ENCODE measurements around the gene ANKRD36. TPM values are rescaled to one million over a fixed set of nuclear protein-coding genes. Genes with fewer than 3 reads are reported as not detected.
A peak's percentile ranks its signal among the peaks of the same experiment; 100 is the strongest.
"Not testable (repeated sequence)": the region's sequence is repeated elsewhere in the genome, so short reads cannot be mapped to it uniquely, and the experiment has no call there.

The ANKRD36 gene
- total RNA-seq, result 10 to 100 TPM; 60.5 to 63.3 TPM

DNA sequence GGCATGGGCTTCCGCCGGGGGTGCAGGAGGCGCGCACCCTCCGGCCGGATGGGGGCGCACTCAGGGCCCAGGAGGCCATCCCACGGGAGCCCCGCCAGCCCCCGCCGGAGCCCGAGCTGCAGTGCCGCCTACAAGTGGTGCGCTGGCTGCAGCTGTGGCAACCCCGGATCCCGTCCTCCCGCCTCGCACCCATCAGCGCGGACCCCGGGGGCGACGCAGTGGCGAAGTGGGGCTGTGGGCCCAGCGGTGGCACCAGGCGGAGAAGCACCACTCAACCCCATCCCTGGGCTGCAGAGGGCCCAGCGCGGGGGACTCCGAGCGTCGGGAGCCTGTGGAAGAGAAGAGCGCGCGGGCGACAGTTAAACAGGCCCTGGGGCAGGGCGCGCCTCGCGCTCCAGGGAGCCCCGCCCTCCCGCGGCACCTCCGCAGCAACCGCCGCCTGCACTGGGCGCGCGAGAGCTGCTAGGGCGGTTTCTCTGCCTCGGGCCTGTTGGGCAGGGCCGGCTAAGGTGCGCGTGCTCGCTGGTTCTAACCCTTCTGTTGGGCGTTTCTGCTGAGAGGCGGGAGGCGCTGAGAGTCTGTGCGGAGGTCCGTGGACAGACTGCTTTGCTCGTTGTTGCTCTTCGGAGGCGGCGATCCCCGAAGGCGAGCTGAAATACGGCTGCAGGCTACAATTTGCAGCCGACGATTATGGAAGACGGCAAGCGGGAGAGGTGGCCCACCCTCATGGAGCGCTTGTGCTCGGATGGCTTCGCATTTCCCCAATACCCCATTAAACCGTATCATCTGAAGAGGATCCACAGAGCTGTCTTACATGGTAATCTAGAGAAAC is at the start of gene ANKRD36:
TSS of gene ANKRD36 (plus strand) at position 104 of the 832 bp plus-strand sequence. CDS start at position 691, 587 bp downstream.
- H3K36me3 Mint-ChIP-seq (ENCODE audit: low read depth); H3K9me3 Mint-ChIP-seq (ENCODE audit: insufficient read depth); H3K4me1 Mint-ChIP-seq (ENCODE audit: low read depth): not testable (repeated sequence)
- peak within 1 kb of the TSS; percentile 100 for H3K4me3 Mint-ChIP-seq
- ATAC-seq (peak; percentile 97), DNase-seq (peak; percentile 89)
- peaks cover 20% of the 10 kb centered on the region for H3K27me3 Mint-ChIP-seq (ENCODE audit: low read depth)
- peak within 1 kb of the TSS; percentile 95 for H3K27ac Mint-ChIP-seq
- CTCF ChIA-PET, result interaction anchor here (0.8 to 2.9 kb wide), 24 partner anchors 9 to 519 kb away, joined by 3 to 52 read pairs (median 7); partner anchors contain the start of genes ANKRD39 and CNNM3
- POLR2A ChIA-PET, result interaction anchor here (1.2 to 1.9 kb wide), 4 partner anchors 150 to 587 kb away, joined by 3 to 7 read pairs (median 3); partner anchors contain the start of gene ANKRD39

- H3K27ac Mint-ChIP-seq; H3K4me1 Mint-ChIP-seq (ENCODE audit: low read depth); H3K4me3 Mint-ChIP-seq; ATAC-seq; DNase-seq; H3K36me3 Mint-ChIP-seq (ENCODE audit: low read depth); POLR2A ChIA-PET; H3K9me3 Mint-ChIP-seq (ENCODE audit: insufficient read depth); CTCF ChIA-PET: not testable (repeated sequence)
- peaks cover 32% of the 10 kb centered on the region for H3K27me3 Mint-ChIP-seq (ENCODE audit: low read depth)
Observed at GRCh38 chr2:97066030-97066429, 46.9 kb upstream of the ANKRD36 start.

GRCh38 chr2:97067279-97068004 is 45.5 kb upstream of the ANKRD36 start:
- no peak overlapping the region for H3K27ac Mint-ChIP-seq
- H3K4me1 Mint-ChIP-seq (ENCODE audit: low read depth), result no peaks in the 10 kb centered on the region
- no peak for DNase-seq
- POLR2A ChIA-PET, result interaction anchor here (0.5 to 0.6 kb wide), 2 partner anchors 348 to 530 kb away, joined by 3 to 4 read pairs; no protein-coding TSS in a partner anchor
- H3K9me3 Mint-ChIP-seq (ENCODE audit: insufficient read depth), result no peaks in the 10 kb centered on the region
- CTCF ChIA-PET, result no interaction called here
- no peaks in the 10 kb centered on the region for H3K36me3 Mint-ChIP-seq (ENCODE audit: low read depth)
- no peak overlapping the region for H3K4me3 Mint-ChIP-seq
- ATAC-seq, result no peak
- H3K27me3 Mint-ChIP-seq (ENCODE audit: low read depth), result peaks cover 32% of the 10 kb centered on the region

DNA sequence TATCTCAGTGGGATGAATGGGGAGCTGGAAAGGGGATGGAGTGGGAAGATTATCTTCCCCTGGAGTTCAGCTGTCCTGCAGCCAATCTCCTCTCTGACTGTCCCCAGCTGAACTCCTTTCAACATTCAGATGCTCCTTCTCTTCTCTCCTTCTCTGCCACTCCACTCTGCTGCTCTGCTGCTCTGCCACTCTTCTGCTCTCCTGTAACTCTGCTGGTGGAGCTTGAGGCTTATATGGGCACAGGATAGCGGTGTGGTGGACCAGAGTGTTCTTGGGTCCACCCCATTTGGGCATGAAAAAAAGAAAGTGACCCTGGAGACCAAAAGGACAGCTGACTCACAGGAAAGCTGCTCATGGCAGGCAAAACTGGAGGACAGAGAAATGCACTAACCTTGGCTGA is 44.9 kb upstream of the ANKRD36 start:
- no peaks in the 10 kb centered on the region for H3K9me3 Mint-ChIP-seq (ENCODE audit: insufficient read depth)
- H3K27ac Mint-ChIP-seq, result no peak overlapping the region
- H3K27me3 Mint-ChIP-seq (ENCODE audit: low read depth), result peaks cover 29% of the 10 kb centered on the region
- ATAC-seq, result no peak
- ChIA-PET POLR2A (interaction anchor here (0.5 kb wide), 1 partner anchor 531 kb away, joined by 3 read pairs; no protein-coding TSS in a partner anchor), CTCF (no interaction called here)
- H3K4me1 Mint-ChIP-seq (ENCODE audit: low read depth), result no peaks in the 10 kb centered on the region
- no peak for DNase-seq
- H3K36me3 Mint-ChIP-seq (ENCODE audit: low read depth), result no peaks in the 10 kb centered on the region
- H3K4me3 Mint-ChIP-seq, result no peak overlapping the region

- H3K36me3 Mint-ChIP-seq (ENCODE audit: low read depth); H3K4me1 Mint-ChIP-seq (ENCODE audit: low read depth); H3K27ac Mint-ChIP-seq; ATAC-seq; H3K4me3 Mint-ChIP-seq; DNase-seq; H3K9me3 Mint-ChIP-seq (ENCODE audit: insufficient read depth); CTCF ChIA-PET; POLR2A ChIA-PET: not testable (repeated sequence)
- peaks cover 28% of the 10 kb centered on the region for H3K27me3 Mint-ChIP-seq (ENCODE audit: low read depth)
Observed at GRCh38 chr2:97068722-97069121, 44.2 kb upstream of the ANKRD36 start.

DNA sequence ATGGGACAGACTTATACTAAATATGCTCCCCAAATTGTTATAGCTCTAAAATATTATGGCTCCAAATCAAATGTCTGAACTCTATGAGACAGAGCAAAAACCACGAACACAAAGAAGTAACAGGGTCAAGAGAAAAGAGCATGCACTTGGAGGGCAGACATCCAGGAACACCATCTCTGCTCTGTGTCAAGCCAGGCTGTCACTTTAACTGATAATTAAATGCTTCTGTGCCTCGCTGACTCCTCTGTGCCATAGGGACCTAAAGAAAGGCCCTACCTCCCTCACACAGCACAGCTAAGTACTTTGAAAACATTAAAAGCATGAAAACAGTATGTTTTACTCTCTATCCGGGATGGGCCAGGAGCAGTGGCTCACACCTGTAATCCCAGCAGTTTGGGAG is 42.0 kb upstream of the ANKRD36 start:
- DNase-seq; H3K4me3 Mint-ChIP-seq; ATAC-seq; H3K36me3 Mint-ChIP-seq (ENCODE audit: low read depth); H3K27ac Mint-ChIP-seq; H3K9me3 Mint-ChIP-seq (ENCODE audit: insufficient read depth); CTCF ChIA-PET; H3K4me1 Mint-ChIP-seq (ENCODE audit: low read depth); POLR2A ChIA-PET: not testable (repeated sequence)
- peaks cover 32% of the 10 kb centered on the region for H3K27me3 Mint-ChIP-seq (ENCODE audit: low read depth)

- H3K27ac Mint-ChIP-seq; H3K4me3 Mint-ChIP-seq; ATAC-seq; H3K4me1 Mint-ChIP-seq (ENCODE audit: low read depth); DNase-seq; H3K36me3 Mint-ChIP-seq (ENCODE audit: low read depth); POLR2A ChIA-PET; CTCF ChIA-PET; H3K9me3 Mint-ChIP-seq (ENCODE audit: insufficient read depth): not testable (repeated sequence)
- peaks cover 12% of the 10 kb centered on the region for H3K27me3 Mint-ChIP-seq (ENCODE audit: low read depth)
Observed at GRCh38 chr2:97077213-97077612, 35.7 kb upstream of the ANKRD36 start.

DNA sequence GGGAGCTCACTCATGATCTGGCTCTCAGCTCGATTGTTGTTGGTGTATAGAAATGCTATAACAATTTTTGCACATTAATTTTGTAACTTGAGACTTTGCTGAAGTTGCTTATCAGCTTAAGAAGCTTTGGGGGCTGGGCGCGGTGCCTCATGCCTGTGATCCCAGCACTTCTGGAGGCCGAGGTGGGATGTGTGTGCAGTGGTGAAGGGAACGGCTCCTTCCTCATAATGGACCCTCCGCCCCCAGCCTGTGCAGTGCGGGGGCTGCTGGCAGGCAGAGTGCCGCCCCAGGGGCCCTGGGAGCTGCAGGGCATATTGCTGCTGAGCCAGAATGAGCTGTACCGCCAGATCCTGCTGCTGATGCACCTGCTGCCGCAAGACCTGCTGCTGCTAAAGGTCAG is 32.1 kb upstream of the ANKRD36 start:
- H3K4me1 Mint-ChIP-seq (ENCODE audit: low read depth); POLR2A ChIA-PET; ATAC-seq; H3K9me3 Mint-ChIP-seq (ENCODE audit: insufficient read depth); H3K27ac Mint-ChIP-seq; DNase-seq; H3K27me3 Mint-ChIP-seq (ENCODE audit: low read depth); H3K36me3 Mint-ChIP-seq (ENCODE audit: low read depth); H3K4me3 Mint-ChIP-seq: not testable (repeated sequence)
- CTCF ChIA-PET, result interaction anchor here (0.9 kb wide), 1 partner anchor 223 kb away, joined by 3 read pairs; the partner anchor contains the start of gene ANKRD39

DNA sequence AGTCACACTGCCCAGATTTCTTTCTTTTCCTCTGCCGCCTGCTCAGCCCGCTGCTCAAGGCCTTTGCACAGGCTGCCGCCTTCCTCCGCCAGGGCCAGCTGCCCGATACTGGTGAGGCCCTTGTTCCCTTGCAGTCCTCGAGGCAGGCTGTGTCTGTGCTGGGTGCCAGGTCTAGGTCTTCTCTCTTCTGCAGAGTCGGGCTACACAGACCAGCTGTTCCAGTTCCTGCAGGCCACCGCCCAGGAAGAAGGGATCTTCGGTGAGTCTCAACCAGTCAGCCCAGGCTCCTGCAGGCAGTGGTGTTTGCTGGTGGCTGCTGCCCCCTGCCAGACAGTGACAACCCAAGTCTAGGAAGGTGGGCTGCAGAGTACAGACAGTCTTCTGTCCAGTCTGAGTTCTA is 30.7 kb upstream of the ANKRD36 start:
- CTCF ChIA-PET, result not testable (repeated sequence)

DNA sequence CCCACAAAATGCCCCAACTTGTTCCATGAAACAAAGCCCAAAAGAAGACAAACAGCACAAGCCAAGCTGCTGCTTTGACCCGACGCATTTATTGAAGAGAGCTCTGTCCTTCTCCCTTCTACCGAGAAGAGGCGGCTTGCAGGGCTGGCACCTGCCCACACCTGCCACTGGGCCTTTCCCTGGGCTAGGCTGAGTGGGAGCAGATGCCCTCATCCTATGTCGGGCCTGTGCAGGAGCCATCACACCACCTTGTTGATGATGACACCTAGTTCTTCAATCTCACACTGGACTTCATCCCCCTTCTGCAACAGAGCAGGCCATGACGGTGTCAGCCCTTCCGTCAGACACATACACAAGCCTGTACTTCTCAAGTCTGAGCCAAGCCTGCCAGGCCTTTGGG is 29.4 kb upstream of the ANKRD36 start:
- not testable (repeated sequence) for H3K4me1 Mint-ChIP-seq (ENCODE audit: low read depth); H3K27me3 Mint-ChIP-seq (ENCODE audit: low read depth)

More for the DNA sequence above, 30.7 kb upstream of the ANKRD36 start:
- H3K4me3 Mint-ChIP-seq; POLR2A ChIA-PET; H3K4me1 Mint-ChIP-seq (ENCODE audit: low read depth); H3K36me3 Mint-ChIP-seq (ENCODE audit: low read depth); H3K27ac Mint-ChIP-seq; H3K9me3 Mint-ChIP-seq (ENCODE audit: insufficient read depth); DNase-seq; H3K27me3 Mint-ChIP-seq (ENCODE audit: low read depth): not testable (repeated sequence)
- peak; percentile 53 for ATAC-seq

GRCh38 chr2:97085093-97085492 is 27.9 kb upstream of the ANKRD36 start:
- H3K27me3 Mint-ChIP-seq (ENCODE audit: low read depth); H3K36me3 Mint-ChIP-seq (ENCODE audit: low read depth); H3K4me3 Mint-ChIP-seq; H3K4me1 Mint-ChIP-seq (ENCODE audit: low read depth); H3K27ac Mint-ChIP-seq; H3K9me3 Mint-ChIP-seq (ENCODE audit: insufficient read depth); DNase-seq; CTCF ChIA-PET; POLR2A ChIA-PET: not testable (repeated sequence)
- ATAC-seq, result peak; percentile 44

More for the DNA sequence above, 29.4 kb upstream of the ANKRD36 start:
- POLR2A ChIA-PET; DNase-seq; H3K4me3 Mint-ChIP-seq; CTCF ChIA-PET; H3K27ac Mint-ChIP-seq; ATAC-seq; H3K9me3 Mint-ChIP-seq (ENCODE audit: insufficient read depth); H3K36me3 Mint-ChIP-seq (ENCODE audit: low read depth): not testable (repeated sequence)

DNA sequence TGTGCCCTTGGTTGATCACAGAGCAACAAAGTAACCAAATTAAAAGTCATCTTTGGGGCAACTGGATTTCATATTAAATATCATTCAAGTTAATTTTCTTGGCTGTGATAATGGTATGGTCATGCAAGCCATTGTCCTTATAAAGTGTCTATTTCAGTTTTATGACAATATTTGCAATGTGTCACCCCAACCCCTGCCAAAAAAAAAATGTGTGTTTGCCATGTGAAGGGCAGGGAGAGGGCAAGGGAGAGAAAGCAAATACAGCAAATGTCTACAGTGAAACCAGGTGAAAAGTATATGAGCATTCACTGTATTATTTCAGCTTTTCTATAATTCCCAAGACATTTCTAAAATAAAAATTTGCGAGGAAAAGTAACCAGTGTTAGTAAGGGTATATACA is 24.2 kb upstream of the ANKRD36 start:
- DNase-seq; H3K36me3 Mint-ChIP-seq (ENCODE audit: low read depth); H3K4me1 Mint-ChIP-seq (ENCODE audit: low read depth); H3K27me3 Mint-ChIP-seq (ENCODE audit: low read depth); CTCF ChIA-PET; H3K9me3 Mint-ChIP-seq (ENCODE audit: insufficient read depth); ATAC-seq; H3K27ac Mint-ChIP-seq; H3K4me3 Mint-ChIP-seq; POLR2A ChIA-PET: not testable (repeated sequence)

Data from activated CD8-positive, alpha-beta T cell treated with anti-CD3 and anti-CD28 coated beads, Interleukin-2, amount 10 ng/mL, durations not matched to agents 7 days and 5 days (primary cell).